Naive B cell (primary cell): ENCODE results near the gene USP17L11. TPM values are rescaled to one million over a fixed set of nuclear protein-coding genes. Genes with fewer than 3 reads are reported as not detected.
"Not testable (repeated sequence)": the region's sequence is repeated elsewhere in the genome, so short reads cannot be mapped to it uniquely, and the experiment has no call there.

Source experiments
- ATAC-seq, 2 donors: fragments of 150-1000 bp; cut with Tn5 transposase; 2 replicates each; pipeline ENCODE4 v1.10.0; 2021; ENCODE audit warnings: low read depth in 2 of 2, mild to moderate bottlenecking in 2 of 2, moderate library complexity in 2 of 2
- DNase-seq: peaks from one replicate; pipeline ENCODE4 v3.0.0; 2022
- H3K27ac Mint-ChIP-seq, 6 donors: one replicate each; pipeline ENCODE4 v1.8.0; 2020 to 2022; ENCODE audit warnings: mild to moderate bottlenecking in 6 of 6, mixed read lengths in 6 of 6, moderate library complexity in 5 of 6, inconsistent platforms in 2 of 6
- H3K27me3 Mint-ChIP-seq, 3 donors: one replicate each; pipeline ENCODE4 v1.8.0; 2021 to 2022; ENCODE audit warnings: mixed read lengths in 3 of 3, mild to moderate bottlenecking in 1 of 3
- H3K36me3 Mint-ChIP-seq, 2 donors: one replicate each; pipeline ENCODE4 v1.8.0; 2020 to 2022; ENCODE audit warnings: mixed read lengths in 2 of 2, inconsistent platforms in 1 of 2, mild to moderate bottlenecking in 1 of 2
- H3K4me1 Mint-ChIP-seq, 3 donors: one replicate each; pipeline ENCODE4 v1.8.0; 2020 to 2022; ENCODE audit warnings: mixed read lengths in 3 of 3, inconsistent platforms in 1 of 3, mild to moderate bottlenecking in 1 of 3, moderate library complexity in 1 of 3
- H3K4me3 Mint-ChIP-seq, 8 donors: one replicate each; pipeline ENCODE4 v1.8.0; 2020 to 2022; ENCODE audit warnings: mild to moderate bottlenecking in 8 of 8, mixed read lengths in 8 of 8, moderate library complexity in 8 of 8, inconsistent platforms in 2 of 8
- H3K9me3 Mint-ChIP-seq, 7 donors: one replicate each; pipeline ENCODE4 v1.8.0; 2020 to 2022; ENCODE audit warnings: mixed read lengths in 7 of 7, mild to moderate bottlenecking in 5 of 7, inconsistent platforms in 2 of 7, moderate library complexity in 1 of 7
- polyA plus RNA-seq, 6 donors: library from polyadenylated mRNA; unstranded; fragments of 300-500 nt; fragmentation: Illumina TruSeq; gene quantifications; one replicate each; pipeline ENCODE4 v1.2.3, GENCODE V29; 2021; ENCODE audit warnings: low read depth in 6 of 6

The USP17L11 gene
- polyA plus RNA-seq, 6 donors from 2014 or later = not detected

GRCh38 chr4:9257824-9258223 is 42.6 kb downstream of the USP17L11 start, which contains the start of gene USP17L20:
Gene USP17L20, plus strand, starts transcription at chr4:9258124. Its CDS starts 0 bp downstream, at chr4:9258124.
- not testable (repeated sequence) for H3K27ac Mint-ChIP-seq, H3K9me3 Mint-ChIP-seq, ATAC-seq, H3K27me3 Mint-ChIP-seq, H3K36me3 Mint-ChIP-seq, H3K4me3 Mint-ChIP-seq, H3K4me1 Mint-ChIP-seq, DNase-seq

- H3K36me3 Mint-ChIP-seq, ATAC-seq, DNase-seq, H3K27me3 Mint-ChIP-seq, H3K4me3 Mint-ChIP-seq, H3K9me3 Mint-ChIP-seq, H3K4me1 Mint-ChIP-seq, H3K27ac Mint-ChIP-seq: not testable (repeated sequence)
Measured at GRCh38 chr4:9262572-9262971, 47.4 kb downstream of the USP17L11 start, which contains the start of gene USP17L21. Gene USP17L21, plus strand, starts transcription at chr4:9262872. Its CDS starts 0 bp downstream, at chr4:9262872.

Other genes starting within 250 kb of the USP17L11 start
- gene FAM90A26, start 45.0 kb upstream of the USP17L11 start, polyA plus RNA-seq = not detected
- not detected for gene USP17L10, start 4.7 kb upstream of the USP17L11 start, polyA plus RNA-seq
- gene USP17L12, start 4.7 kb downstream of the USP17L11 start, polyA plus RNA-seq = not detected
- not detected for gene USP17L13, start 9.5 kb downstream of the USP17L11 start, polyA plus RNA-seq
- not detected for gene USP17L15, start 19.0 kb downstream of the USP17L11 start, polyA plus RNA-seq
- not detected for gene USP17L17, start 28.5 kb downstream of the USP17L11 start, polyA plus RNA-seq
- not detected for gene USP17L18, start 33.2 kb downstream of the USP17L11 start, polyA plus RNA-seq
- gene USP17L19, start 38.0 kb downstream of the USP17L11 start, polyA plus RNA-seq = not detected
- not detected for gene USP17L20, start 42.7 kb downstream of the USP17L11 start, polyA plus RNA-seq
- gene USP17L21, start 47.5 kb downstream of the USP17L11 start, polyA plus RNA-seq = not detected
- gene USP17L22, start 52.2 kb downstream of the USP17L11 start, polyA plus RNA-seq = not detected
- not detected for gene USP17L24, start 109.8 kb downstream of the USP17L11 start, polyA plus RNA-seq
- gene USP17L25, start 114.5 kb downstream of the USP17L11 start, polyA plus RNA-seq = not detected
- not detected for gene USP17L26, start 119.3 kb downstream of the USP17L11 start, polyA plus RNA-seq
- gene USP17L5, start 124.0 kb downstream of the USP17L11 start, polyA plus RNA-seq = not detected
- gene USP17L27, start 128.7 kb downstream of the USP17L11 start, polyA plus RNA-seq = not detected
- gene USP17L28, start 133.5 kb downstream of the USP17L11 start, polyA plus RNA-seq = not detected
- not detected for gene USP17L29, start 138.2 kb downstream of the USP17L11 start, polyA plus RNA-seq
- gene USP17L30, start 147.7 kb downstream of the USP17L11 start, polyA plus RNA-seq = not detected
- gene DEFB131A, start 229.0 kb downstream of the USP17L11 start, polyA plus RNA-seq = not detected